Glutamatergic neuron (in vitro differentiated cells): ENCODE results near the gene PPP1R27. TPM values are rescaled to one million over a fixed set of nuclear protein-coding genes. Genes with fewer than 3 reads are reported as not detected.

Source experiments
- DNase-seq: peaks from one replicate; pipeline ENCODE4 v3.0.0; 2022
- H3K27ac Mint-ChIP-seq: one replicate; pipeline ENCODE4 v1.8.0; 2020; ENCODE audit warnings: mild to moderate bottlenecking, mixed read lengths, inconsistent platforms; ENCODE audit not compliant: unreplicated experiment
- H3K27me3 Mint-ChIP-seq: one replicate; pipeline ENCODE4 v1.8.0; 2020; ENCODE audit warnings: mild to moderate bottlenecking, moderate library complexity, mixed read lengths, inconsistent platforms; ENCODE audit not compliant: unreplicated experiment
- H3K36me3 Mint-ChIP-seq: one replicate; pipeline ENCODE4 v1.8.0; 2020; ENCODE audit warnings: mild to moderate bottlenecking, mixed read lengths, inconsistent platforms; ENCODE audit not compliant: unreplicated experiment
- H3K4me1 Mint-ChIP-seq: one replicate; pipeline ENCODE4 v1.8.0; 2020; ENCODE audit warnings: mild to moderate bottlenecking, low read depth, mixed read lengths, inconsistent platforms; ENCODE audit not compliant: unreplicated experiment
- H3K4me3 Mint-ChIP-seq: one replicate; pipeline ENCODE4 v1.8.0; 2020; ENCODE audit warnings: mild to moderate bottlenecking, mixed read lengths, inconsistent platforms; ENCODE audit not compliant: unreplicated experiment
- H3K9me3 Mint-ChIP-seq: one replicate; pipeline ENCODE4 v1.8.0; 2020; ENCODE audit warnings: mild to moderate bottlenecking, moderate library complexity, mixed read lengths, inconsistent platforms; ENCODE audit not compliant: unreplicated experiment
- total RNA-seq: library from RNA; stranded (reverse); fragmentation: NEBNext Ultra II Directional; extraction: Animal tissue kit (Norgen Biotek cat#: 25700); gene quantifications from one replicate; pipeline ENCODE4 v1.2.1, GENCODE V29; 2021; ENCODE audit not compliant: unreplicated experiment
- TF ChIP-seq, protein P1 (sequence below): fragments of 200-600 bp; sonication (generic); IDR thresholded peaks from one replicate; pipeline ENCODE4 v1.5.0; 2021; ENCODE audit not compliant: partially characterized antibody, unreplicated experiment

The PPP1R27 gene
- total RNA-seq, 1 donor from 2014 or later, result 0.81 TPM

GRCh38 chr17:81792675-81793615 lies 41.9 kb downstream of the PPP1R27 start:
- no peak for DNase-seq
- no peaks in the 10 kb centered on the region for H3K36me3 Mint-ChIP-seq
- no peaks in the 10 kb centered on the region for H3K4me1 Mint-ChIP-seq
- H3K27me3 Mint-ChIP-seq, result no peaks in the 10 kb centered on the region
- H3K9me3 Mint-ChIP-seq, result no peaks in the 10 kb centered on the region
- TF ChIP-seq, protein P1, sequence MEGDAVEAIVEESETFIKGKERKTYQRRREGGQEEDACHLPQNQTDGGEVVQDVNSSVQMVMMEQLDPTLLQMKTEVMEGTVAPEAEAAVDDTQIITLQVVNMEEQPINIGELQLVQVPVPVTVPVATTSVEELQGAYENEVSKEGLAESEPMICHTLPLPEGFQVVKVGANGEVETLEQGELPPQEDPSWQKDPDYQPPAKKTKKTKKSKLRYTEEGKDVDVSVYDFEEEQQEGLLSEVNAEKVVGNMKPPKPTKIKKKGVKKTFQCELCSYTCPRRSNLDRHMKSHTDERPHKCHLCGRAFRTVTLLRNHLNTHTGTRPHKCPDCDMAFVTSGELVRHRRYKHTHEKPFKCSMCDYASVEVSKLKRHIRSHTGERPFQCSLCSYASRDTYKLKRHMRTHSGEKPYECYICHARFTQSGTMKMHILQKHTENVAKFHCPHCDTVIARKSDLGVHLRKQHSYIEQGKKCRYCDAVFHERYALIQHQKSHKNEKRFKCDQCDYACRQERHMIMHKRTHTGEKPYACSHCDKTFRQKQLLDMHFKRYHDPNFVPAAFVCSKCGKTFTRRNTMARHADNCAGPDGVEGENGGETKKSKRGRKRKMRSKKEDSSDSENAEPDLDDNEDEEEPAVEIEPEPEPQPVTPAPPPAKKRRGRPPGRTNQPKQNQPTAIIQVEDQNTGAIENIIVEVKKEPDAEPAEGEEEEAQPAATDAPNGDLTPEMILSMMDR, result no peak
- H3K4me3 Mint-ChIP-seq, result no peak overlapping the region
- H3K27ac Mint-ChIP-seq, result no peak overlapping the region

Other genes with a start within 250 kb of the PPP1R27 start
- gene NPLOC4, start 197.9 kb downstream of the PPP1R27 start, total RNA-seq, result 137 TPM
- gene TSPAN10, start 197.9 kb downstream of the PPP1R27 start, total RNA-seq, result not detected
- gene PDE6G, start 178.5 kb downstream of the PPP1R27 start, total RNA-seq, result not detected
- 24.7 TPM for gene OXLD1, start 168.4 kb downstream of the PPP1R27 start, total RNA-seq
- 33.8 TPM for gene CCDC137, start 168.3 kb downstream of the PPP1R27 start, total RNA-seq
- gene ARL16, start 151.3 kb downstream of the PPP1R27 start, total RNA-seq, result 55.2 TPM
- 167 TPM for gene HGS, start 151.0 kb downstream of the PPP1R27 start, total RNA-seq
- 57.7 TPM for gene MRPL12, start 131.7 kb downstream of the PPP1R27 start, total RNA-seq
- gene SLC25A10, start 122.8 kb downstream of the PPP1R27 start, total RNA-seq, result 60.8 TPM
- gene GCGR, start 30.9 kb downstream of the PPP1R27 start, total RNA-seq, result 6.7 TPM
- gene MCRIP1, start 1.8 kb downstream of the PPP1R27 start, total RNA-seq, result 218 TPM
- gene P4HB, start 25.5 kb upstream of the PPP1R27 start, total RNA-seq, result 259 TPM
- 432 TPM for gene ARHGDIA, start 36.3 kb upstream of the PPP1R27 start, total RNA-seq
- gene ALYREF, start 56.5 kb upstream of the PPP1R27 start, total RNA-seq, result 80.6 TPM
- gene ANAPC11, start 56.7 kb upstream of the PPP1R27 start, total RNA-seq, result 118 TPM
- gene NPB, start 67.2 kb upstream of the PPP1R27 start, total RNA-seq, result 0.96 TPM
- 63.0 TPM for gene PCYT2, start 76.3 kb upstream of the PPP1R27 start, total RNA-seq
- gene SIRT7, start 83.1 kb upstream of the PPP1R27 start, total RNA-seq, result 38.7 TPM
- 30.6 TPM for gene MAFG, start 92.7 kb upstream of the PPP1R27 start, total RNA-seq
- 68.1 TPM for gene PYCR1, start 102.2 kb upstream of the PPP1R27 start, total RNA-seq
- 0.69 TPM for gene MYADML2, start 112.2 kb upstream of the PPP1R27 start, total RNA-seq
- 39.8 TPM for gene NOTUM, start 126.1 kb upstream of the PPP1R27 start, total RNA-seq
- 51.7 TPM for gene ASPSCR1, start 142.6 kb upstream of the PPP1R27 start, total RNA-seq
- 59.9 TPM for gene CENPX, start 187.8 kb upstream of the PPP1R27 start, total RNA-seq
- 29.6 TPM for gene LRRC45, start 188.3 kb upstream of the PPP1R27 start, total RNA-seq
- gene RAC3, start 196.6 kb upstream of the PPP1R27 start, total RNA-seq, result 46.0 TPM
- gene DCXR, start 202.6 kb upstream of the PPP1R27 start, total RNA-seq, result 89.5 TPM
- gene RFNG, start 216.8 kb upstream of the PPP1R27 start, total RNA-seq, result 50.8 TPM
- 115 TPM for gene GPS1, start 216.8 kb upstream of the PPP1R27 start, total RNA-seq
- gene DUS1L, start 230.8 kb upstream of the PPP1R27 start, total RNA-seq, result 122 TPM